SU-DHL-6 (cell line): Measurements from ENCODE around the gene ANXA10.

Source experiments
- H2AFZ ChIP-seq: fragments of 200-600 bp; sonication (generic); 2 replicates; pipeline ENCODE4 v1.6.1; 2014; ENCODE audit warnings: low read depth, mild to moderate bottlenecking, moderate library complexity, mixed read lengths, antibody characterized with exemption, low read length; ENCODE audit not compliant: severe bottlenecking
- H3F3A ChIP-seq: fragments of 200-600 bp; shearing (Covaris generic); 2 replicates; pipeline ENCODE4 v1.6.0; 2016; ENCODE audit warnings: antibody characterized with exemption, mild to moderate bottlenecking; ENCODE audit not compliant: insufficient read depth
- H3K27ac ChIP-seq: fragments of 200-600 bp; sonication (generic); 2 replicates; pipeline ENCODE4 v1.5.1; 2016; ENCODE audit warnings: low read depth, mild to moderate bottlenecking, low read length, moderate library complexity, mixed read lengths
- H3K27me3 ChIP-seq: fragments of 200-600 bp; sonication (generic), shearing (Covaris generic); 2 replicates; pipeline ENCODE4 v1.6.0; 2014; ENCODE audit warnings: mild to moderate bottlenecking, low read length
- H3K36me3 ChIP-seq: fragments of 200-600 bp; sonication (generic); 2 replicates; pipeline ENCODE4 v1.6.1; 2014; ENCODE audit warnings: mild to moderate bottlenecking, low read length, mixed read lengths
- H3K4me2 ChIP-seq: fragments of 300-600, 200-600 bp; shearing (Covaris generic), sonication (generic); 2 replicates; pipeline ENCODE4 v1.6.0; 2014; ENCODE audit warnings: low read length, low read depth, mild to moderate bottlenecking; ENCODE audit not compliant: poor library complexity, severe bottlenecking
- H3K4me3 ChIP-seq: fragments of 200-600 bp; sonication (generic); 2 replicates; pipeline ENCODE4 v1.5.1; 2014; ENCODE audit warnings: antibody characterized with exemption, low read length, mild to moderate bottlenecking, mixed read lengths; ENCODE audit not compliant: insufficient read depth, poor library complexity, severe bottlenecking
- H3K79me2 ChIP-seq: fragments of 200-600 bp; sonication (generic); 2 replicates; pipeline ENCODE4 v1.6.1; 2014; ENCODE audit warnings: mild to moderate bottlenecking, low read length, moderate library complexity; ENCODE audit not compliant: insufficient read depth
- H3K9ac ChIP-seq: fragments of 200-600 bp; sonication (generic); 2 replicates; pipeline ENCODE4 v1.7.0; 2014; ENCODE audit warnings: mild to moderate bottlenecking, low read length
- H3K9me2 ChIP-seq: fragments of 200-600 bp; sonication (generic); replicated peaks from 2 replicates; pipeline ENCODE4 v1.6.1; 2014; ENCODE audit warnings: low read length; ENCODE audit not compliant: insufficient read depth
- H3K9me3 ChIP-seq: fragments of 200-600 bp; sonication (generic); 2 replicates; pipeline ENCODE4 v1.6.1; 2014; ENCODE audit warnings: low read length, mixed read lengths; ENCODE audit not compliant: insufficient read depth
- H4K20me1 ChIP-seq: fragments of 200-600 bp; sonication (generic); 2 replicates; pipeline ENCODE4 v1.6.1; 2014; ENCODE audit warnings: low read depth, mild to moderate bottlenecking, antibody characterized with exemption, low read length, moderate library complexity, mixed read lengths
- EZH2phosphoT487 ChIP-seq: fragments of 200-600 bp; sonication (generic), shearing (Covaris generic); conservative IDR thresholded peaks from 2 replicates; pipeline ENCODE4 v1.6.1; 2018; ENCODE audit warnings: mild to moderate bottlenecking, antibody characterized with exemption, low read length, moderate library complexity, mixed read lengths
- TF ChIP-seq, protein P1 (sequence below): fragments of 200-600 bp; sonication (generic); IDR thresholded peaks from one replicate; pipeline ENCODE4 v1.5.1; 2017; ENCODE audit warnings: antibody characterized with exemption, mild to moderate bottlenecking, low read length, moderate library complexity; ENCODE audit not compliant: insufficient read depth, poor library complexity, severe bottlenecking

Gene ANXA10

DNA sequence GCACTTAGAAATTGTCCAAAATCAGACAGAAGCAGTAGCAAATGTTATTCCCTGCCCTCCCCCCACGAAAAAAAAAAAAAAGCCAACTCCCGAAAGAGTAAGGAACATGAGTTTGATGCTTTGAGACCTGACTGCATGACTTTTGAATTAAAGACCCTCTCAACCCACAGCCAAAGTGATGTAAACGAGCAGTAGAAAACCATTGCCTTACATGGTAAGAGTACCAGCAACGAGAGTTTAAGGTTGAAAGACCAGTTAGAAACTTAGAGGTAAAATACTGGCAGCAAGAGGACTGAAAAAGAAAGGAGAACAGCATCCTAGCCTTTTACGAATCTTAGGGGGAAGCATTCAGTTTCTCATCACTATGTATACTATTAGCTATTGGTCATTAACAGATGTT lies 10.0 kb upstream of the ANXA10 start:
- H2AFZ ChIP-seq: no peak overlapping the region
- H3K4me3 ChIP-seq: no peak overlapping the region
- no peaks in the 10 kb centered on the region for H3K36me3 ChIP-seq
- H3K9ac ChIP-seq: no peak overlapping the region
- H4K20me1 ChIP-seq: no peaks in the 10 kb centered on the region
- H3K9me2 ChIP-seq: no peaks in the 10 kb centered on the region
- no peaks in the 10 kb centered on the region for H3F3A ChIP-seq
- H3K27me3 ChIP-seq: no peaks in the 10 kb centered on the region
- TF ChIP-seq, protein P1, sequence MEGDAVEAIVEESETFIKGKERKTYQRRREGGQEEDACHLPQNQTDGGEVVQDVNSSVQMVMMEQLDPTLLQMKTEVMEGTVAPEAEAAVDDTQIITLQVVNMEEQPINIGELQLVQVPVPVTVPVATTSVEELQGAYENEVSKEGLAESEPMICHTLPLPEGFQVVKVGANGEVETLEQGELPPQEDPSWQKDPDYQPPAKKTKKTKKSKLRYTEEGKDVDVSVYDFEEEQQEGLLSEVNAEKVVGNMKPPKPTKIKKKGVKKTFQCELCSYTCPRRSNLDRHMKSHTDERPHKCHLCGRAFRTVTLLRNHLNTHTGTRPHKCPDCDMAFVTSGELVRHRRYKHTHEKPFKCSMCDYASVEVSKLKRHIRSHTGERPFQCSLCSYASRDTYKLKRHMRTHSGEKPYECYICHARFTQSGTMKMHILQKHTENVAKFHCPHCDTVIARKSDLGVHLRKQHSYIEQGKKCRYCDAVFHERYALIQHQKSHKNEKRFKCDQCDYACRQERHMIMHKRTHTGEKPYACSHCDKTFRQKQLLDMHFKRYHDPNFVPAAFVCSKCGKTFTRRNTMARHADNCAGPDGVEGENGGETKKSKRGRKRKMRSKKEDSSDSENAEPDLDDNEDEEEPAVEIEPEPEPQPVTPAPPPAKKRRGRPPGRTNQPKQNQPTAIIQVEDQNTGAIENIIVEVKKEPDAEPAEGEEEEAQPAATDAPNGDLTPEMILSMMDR: no peak
- TF ChIP-seq EZH2phosphoT487: no peak
- H3K79me2 ChIP-seq: no peaks in the 10 kb centered on the region
- no peaks in the 10 kb centered on the region for H3K9me3 ChIP-seq
- H3K27ac ChIP-seq: no peak overlapping the region
- no peak overlapping the region for H3K4me2 ChIP-seq

DNA sequence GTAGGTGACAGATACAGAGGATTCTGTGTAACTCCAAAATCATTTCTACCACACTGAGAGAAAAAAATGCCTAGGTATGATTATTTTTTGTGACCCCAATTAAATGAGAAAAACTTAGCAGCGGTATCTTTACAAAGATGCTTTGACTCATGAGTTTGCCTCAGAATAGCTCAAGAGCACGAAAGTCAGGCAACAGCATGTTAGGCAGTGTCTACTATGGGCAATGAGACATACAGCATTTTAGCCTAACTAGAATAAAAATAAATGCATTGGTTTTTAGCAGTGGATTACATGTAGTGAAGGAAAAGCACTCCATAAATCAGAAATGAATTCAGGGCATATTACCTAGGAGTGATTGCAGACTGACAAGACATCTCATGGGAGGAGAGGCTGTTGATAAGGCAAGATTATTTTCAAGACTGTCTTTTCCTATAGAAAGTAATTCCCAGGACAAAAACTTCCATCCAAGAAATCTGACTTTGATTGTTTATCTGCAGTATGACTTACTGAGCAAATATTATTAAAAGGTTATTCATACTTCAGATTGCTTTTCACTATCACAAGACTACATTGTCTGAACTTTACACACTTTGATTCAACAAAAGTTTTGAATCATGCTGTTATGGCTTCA lies 3.6 kb downstream of the ANXA10 start:
- Histone ChIP-seq H3K4me3 (no peak overlapping the region), H3K9ac (no peak overlapping the region)

GRCh38 chr4:168096407-168096784 lies 4.1 kb downstream of the ANXA10 start:
- H3K9me3 ChIP-seq: no peaks in the 10 kb centered on the region
- H3K9ac ChIP-seq: no peak overlapping the region
- H3K9me2 ChIP-seq: no peaks in the 10 kb centered on the region
- H4K20me1 ChIP-seq: no peaks in the 10 kb centered on the region
- H3K27ac ChIP-seq: no peak overlapping the region
- no peak overlapping the region for H2AFZ ChIP-seq
- no peaks in the 10 kb centered on the region for H3K36me3 ChIP-seq
- H3F3A ChIP-seq: no peaks in the 10 kb centered on the region
- no peaks in the 10 kb centered on the region for H3K79me2 ChIP-seq
- no peak for TF ChIP-seq EZH2phosphoT487
- TF ChIP-seq, protein P1: no peak
- no peaks in the 10 kb centered on the region for H3K27me3 ChIP-seq
- no peak overlapping the region for H3K4me2 ChIP-seq
- H3K4me3 ChIP-seq: no peak overlapping the region

More for the DNA sequence above, 3.6 kb downstream of the ANXA10 start:
- Histone ChIP-seq H3F3A (no peaks in the 10 kb centered on the region), H3K79me2 (no peaks in the 10 kb centered on the region), H2AFZ (no peak overlapping the region), H4K20me1 (no peaks in the 10 kb centered on the region), H3K27ac (no peak overlapping the region), H3K9me2 (no peaks in the 10 kb centered on the region), H3K4me2 (no peak overlapping the region), H3K27me3 (no peaks in the 10 kb centered on the region), H3K9me3 (no peaks in the 10 kb centered on the region), H3K36me3 (no peaks in the 10 kb centered on the region)
- TF ChIP-seq, protein P1: no peak
- no peak for TF ChIP-seq EZH2phosphoT487
